ENCODE measurements around the gene USP40. TPM values are rescaled to one million over a fixed set of nuclear protein-coding genes. Genes with fewer than 3 reads are reported as not detected.

USP40 gene
- total RNA-seq, 1 experiment from 2014 or later: 10.3 TPM

GRCh38 chr2:233428438-233428837 is 138.1 kb downstream of the USP40 start:
- Mint-ChIP-seq H3K36me3 (peaks cover 8% of the 10 kb centered on the region), H3K4me1 (no peaks in the 10 kb centered on the region), H3K4me3 (no peak overlapping the region), H3K27me3 (ENCODE audit: low read depth) (no peaks in the 10 kb centered on the region), H3K9me3 (peaks cover 18% of the 10 kb centered on the region), H3K27ac (no peak overlapping the region)
- no peak for TF ChIP-seq ZNF423 (CRISPR knock-in tag; IDR thresholded peaks at IDR 0.05)
- TF ChIP-seq SP1 (CRISPR knock-in tag; conservative IDR thresholded peaks at IDR 0.05): no peak
- TF ChIP-seq MLX (CRISPR knock-in tag; IDR thresholded peaks at IDR 0.05): no peak
- no peak for TF ChIP-seq RELA (CRISPR knock-in tag; IDR thresholded peaks at IDR 0.05; ENCODE audit: borderline replicate concordance)
- no peak for TF ChIP-seq ZNF396 (CRISPR knock-in tag; IDR thresholded peaks at IDR 0.05; ENCODE audit: borderline replicate concordance)
- no peak for TF ChIP-seq TCF7 (CRISPR knock-in tag; IDR thresholded peaks at IDR 0.05; ENCODE audit: low read depth)
- TF ChIP-seq E2F5 (CRISPR knock-in tag; IDR thresholded peaks at IDR 0.05): no peak
- no peak for TF ChIP-seq NFE2L1 (CRISPR knock-in tag; IDR thresholded peaks at IDR 0.05)
- no peak for TF ChIP-seq ZNF317 (CRISPR knock-in tag; IDR thresholded peaks at IDR 0.05; ENCODE audit: borderline replicate concordance, low read depth)
- no peak for TF ChIP-seq ZNF512 (CRISPR knock-in tag; IDR thresholded peaks at IDR 0.05; ENCODE audit: borderline replicate concordance)
- no peak for TF ChIP-seq RORB (CRISPR knock-in tag; IDR thresholded peaks at IDR 0.05)
- no peak for TF ChIP-seq ZNF121 (CRISPR knock-in tag; IDR thresholded peaks at IDR 0.05)
- TF ChIP-seq ZNF138 (CRISPR knock-in tag; conservative IDR thresholded peaks at IDR 0.05): no peak
- no peak for TF ChIP-seq GTF2I (CRISPR knock-in tag; conservative IDR thresholded peaks at IDR 0.05)
- no peak for TF ChIP-seq ZBTB43 (CRISPR knock-in tag; IDR thresholded peaks at IDR 0.05)
- no peak for TF ChIP-seq ZNF219 (CRISPR knock-in tag; IDR thresholded peaks at IDR 0.05; ENCODE audit: borderline replicate concordance)
- no peak for DNase-seq (ENCODE audit: low spot score)
- ChIA-PET CTCF (no interaction called here), POLR2A (no interaction called here)
- ATAC-seq: no peak

- H3K4me3 Mint-ChIP-seq: no peak overlapping the region
- DNase-seq (ENCODE audit: low spot score) (no peak), ATAC-seq (no peak)
- peaks cover 8% of the 10 kb centered on the region for H3K36me3 Mint-ChIP-seq
- H3K9me3 Mint-ChIP-seq: peaks cover 18% of the 10 kb centered on the region
- ChIA-PET CTCF (interaction anchor here (0.6 kb wide), 1 partner anchor 21 kb away, joined by 3 read pairs; no protein-coding TSS in a partner anchor), POLR2A (no interaction called here)
- no peaks in the 10 kb centered on the region for H3K27me3 Mint-ChIP-seq (ENCODE audit: low read depth)
- no peak overlapping the region for H3K27ac Mint-ChIP-seq
- no peaks in the 10 kb centered on the region for H3K4me1 Mint-ChIP-seq
- TF ChIP-seq NR2C2 (CRISPR knock-in tag; IDR thresholded peaks at IDR 0.05): no peak
- no peak for TF ChIP-seq ETV6 (CRISPR knock-in tag; IDR thresholded peaks at IDR 0.05)
- no peak for TF ChIP-seq PREB (CRISPR knock-in tag; IDR thresholded peaks at IDR 0.05; ENCODE audit: borderline replicate concordance)
- no peak for TF ChIP-seq NR3C1 (CRISPR knock-in tag; conservative IDR thresholded peaks at IDR 0.05; ENCODE audit: low read depth)
- no peak for TF ChIP-seq NFE2L1 (CRISPR knock-in tag; IDR thresholded peaks at IDR 0.05)
- no peak for TF ChIP-seq ZNF423 (CRISPR knock-in tag; IDR thresholded peaks at IDR 0.05)
- TF ChIP-seq GTF2I (CRISPR knock-in tag; conservative IDR thresholded peaks at IDR 0.05): no peak
- no peak for TF ChIP-seq ZNF512 (CRISPR knock-in tag; IDR thresholded peaks at IDR 0.05; ENCODE audit: borderline replicate concordance)
- no peak for TF ChIP-seq GRHL2 (CRISPR knock-in tag; IDR thresholded peaks at IDR 0.05; ENCODE audit: insufficient replicate concordance, severe bottlenecking)
- TF ChIP-seq IRF2 (CRISPR knock-in tag; IDR thresholded peaks at IDR 0.05; ENCODE audit: borderline replicate concordance, low read depth): no peak
- no peak for TF ChIP-seq ARID4B (CRISPR knock-in tag; IDR thresholded peaks at IDR 0.05; ENCODE audit: borderline replicate concordance)
Observed at GRCh38 chr2:233428008-233428407, 138.6 kb downstream of the USP40 start.
